Measurements from ENCODE around the gene LGALS3BP.

GRCh38 chr17:78996781-78997201, 17.1 kb upstream of the LGALS3BP start:
- TF ChIP-seq YY1 (IDR thresholded peaks at IDR 0.05; ENCODE audit: insufficient read depth, insufficient read length) (no peak), ZNF274 (IDR thresholded peaks at IDR 0.05; ENCODE audit: low read depth, low read length) (no peak), SUZ12 (IDR thresholded peaks at IDR 0.05; ENCODE audit: extremely low read depth, insufficient read depth, insufficient read length) (no peak)

Data from NT2/D1 (cell line).